HG03159 (cell line): ENCODE data around the gene PSMB4.
"Not testable (repeated sequence)": the region's sequence is repeated elsewhere in the genome, so short reads cannot be mapped to it uniquely, and the experiment has no call there.

ENCODE experiments used
- ATAC-seq: cut with Tn5 transposase; IDR thresholded peaks from one replicate; pipeline ENCODE4 v1.9.1; 2021; ENCODE audit warnings: mild to moderate bottlenecking, moderate library complexity; ENCODE audit not compliant: unreplicated experiment

The PSMB4 gene

DNA sequence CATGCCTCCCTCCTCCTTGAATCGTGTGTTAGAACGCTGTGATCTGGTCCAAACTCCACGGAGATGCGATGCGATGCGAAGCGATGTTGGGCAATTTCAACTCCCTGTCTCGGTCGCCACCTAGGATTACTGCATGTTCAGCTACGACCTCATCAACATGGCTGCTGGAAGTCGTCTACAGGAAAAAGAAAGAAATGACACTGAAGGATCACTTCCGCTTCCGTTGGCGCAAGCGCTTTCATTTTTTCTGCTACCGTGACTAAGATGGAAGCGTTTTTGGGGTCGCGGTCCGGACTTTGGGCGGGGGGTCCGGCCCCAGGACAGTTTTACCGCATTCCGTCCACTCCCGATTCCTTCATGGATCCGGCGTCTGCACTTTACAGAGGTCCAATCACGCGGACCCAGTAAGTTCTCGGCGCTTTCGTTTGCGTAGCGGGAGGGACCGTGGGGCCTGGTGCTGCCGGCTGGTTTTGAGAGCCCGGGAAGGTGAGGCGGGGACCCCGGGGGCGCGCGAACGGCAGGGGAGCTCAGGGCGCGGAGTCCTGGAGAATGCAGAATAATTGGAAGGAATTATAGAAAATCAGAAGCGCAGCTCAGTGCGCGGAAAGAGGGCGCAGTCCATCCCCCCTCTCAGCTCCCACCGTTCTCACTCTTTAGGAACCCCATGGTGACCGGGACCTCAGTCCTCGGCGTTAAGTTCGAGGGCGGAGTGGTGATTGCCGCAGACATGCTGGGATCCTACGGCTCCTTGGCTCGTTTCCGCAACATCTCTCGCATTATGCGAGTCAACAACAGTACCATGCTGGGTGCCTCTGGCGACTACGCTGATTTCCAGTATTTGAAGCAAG is at the start of gene PSMB4:
PSMB4 (plus strand) TSS at position 250 of the 848 bp plus-strand sequence; CDS start at position 265, 15 bp downstream.
- ATAC-seq: peak; percentile 69

- ATAC-seq: not testable (repeated sequence)
Measured at GRCh38 chr1:151350323-151350722, 49.0 kb upstream of the PSMB4 start.

- ATAC-seq: no peak
Measured at GRCh38 chr1:151352021-151352718, 47.2 kb upstream of the PSMB4 start.

- ATAC-seq: no peak
Measured at GRCh38 chr1:151356696-151357095, 42.7 kb upstream of the PSMB4 start.

- ATAC-seq: no peak
Measured at GRCh38 chr1:151361883-151362282, 37.5 kb upstream of the PSMB4 start.

DNA sequence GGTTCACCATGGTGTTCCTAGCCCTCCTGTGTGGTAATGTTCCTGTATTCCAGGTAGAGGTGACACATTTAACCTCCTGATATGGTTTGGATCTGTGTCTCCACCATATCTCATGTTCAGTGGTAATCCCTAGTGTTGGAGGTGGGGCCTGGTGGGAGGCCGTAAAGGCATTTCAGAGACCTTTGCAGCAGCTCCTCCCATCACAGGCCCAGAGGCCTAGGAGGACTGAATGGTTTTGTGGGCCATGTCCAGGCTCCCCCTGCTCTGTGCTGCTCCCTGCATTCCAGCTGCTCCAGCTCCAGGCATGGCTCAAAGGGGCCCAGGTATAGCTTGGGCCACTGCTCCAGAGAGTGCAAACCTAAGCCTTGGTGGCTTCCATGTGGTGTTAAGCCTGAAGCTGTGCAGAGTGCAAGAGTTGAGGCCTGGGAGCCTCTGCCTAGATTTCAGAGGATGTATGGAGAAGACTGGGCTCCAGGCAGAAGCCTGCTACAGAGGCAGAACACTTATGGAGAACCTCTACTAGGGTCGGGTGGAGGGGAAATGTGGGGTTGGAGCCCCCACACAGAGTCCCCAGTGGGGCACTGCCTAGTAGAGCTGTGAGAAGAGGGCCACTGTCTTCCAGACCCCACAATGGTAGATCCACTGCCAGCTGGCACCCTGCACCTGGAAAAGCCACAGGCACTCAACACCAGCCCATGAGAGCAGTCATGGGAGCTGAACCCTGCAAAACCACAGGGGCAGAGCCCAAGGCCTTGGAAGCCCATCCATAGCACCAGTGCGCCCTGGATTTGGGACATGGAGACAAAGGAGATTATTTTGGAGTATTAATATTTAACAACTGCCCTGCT is 36.8 kb upstream of the PSMB4 start:
- no peak for ATAC-seq

- ATAC-seq: no peak
Measured at GRCh38 chr1:151364996-151365395, 34.4 kb upstream of the PSMB4 start.

DNA sequence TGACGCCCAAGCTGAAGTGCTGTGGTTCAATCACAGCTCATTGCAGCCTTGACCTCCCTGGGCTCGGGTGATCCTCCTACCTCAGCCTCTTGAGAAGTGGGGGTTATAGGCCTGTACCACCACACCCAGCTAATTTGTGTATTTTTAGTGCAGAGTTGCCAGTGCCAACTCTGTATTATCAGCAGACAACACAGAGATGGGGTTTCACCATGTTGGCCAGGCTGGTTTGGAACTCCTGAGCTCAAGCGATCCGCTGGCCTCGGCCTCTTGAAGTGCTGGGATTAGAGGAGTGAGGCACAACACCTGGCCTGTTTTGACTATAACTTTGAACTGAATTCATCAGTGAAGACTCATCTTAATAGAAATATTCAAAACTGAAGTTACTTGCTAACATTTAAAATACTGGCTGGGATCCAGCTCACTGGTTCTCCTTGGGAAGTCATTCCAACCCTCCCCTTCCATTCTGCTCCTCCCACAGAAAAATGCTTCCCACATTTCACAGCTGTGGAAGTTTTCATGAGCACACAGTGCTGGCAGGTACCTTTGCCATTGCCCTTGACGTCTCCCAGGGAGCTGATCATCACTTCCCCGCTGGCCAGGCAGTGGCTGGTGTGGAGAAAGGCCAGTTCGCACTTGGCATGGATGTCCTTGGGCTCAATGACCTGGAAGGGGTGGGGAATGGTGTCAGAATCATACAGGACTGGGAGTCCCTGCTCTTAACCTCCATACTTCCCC is 31.5 kb upstream of the PSMB4 start:
- no peak for ATAC-seq

DNA sequence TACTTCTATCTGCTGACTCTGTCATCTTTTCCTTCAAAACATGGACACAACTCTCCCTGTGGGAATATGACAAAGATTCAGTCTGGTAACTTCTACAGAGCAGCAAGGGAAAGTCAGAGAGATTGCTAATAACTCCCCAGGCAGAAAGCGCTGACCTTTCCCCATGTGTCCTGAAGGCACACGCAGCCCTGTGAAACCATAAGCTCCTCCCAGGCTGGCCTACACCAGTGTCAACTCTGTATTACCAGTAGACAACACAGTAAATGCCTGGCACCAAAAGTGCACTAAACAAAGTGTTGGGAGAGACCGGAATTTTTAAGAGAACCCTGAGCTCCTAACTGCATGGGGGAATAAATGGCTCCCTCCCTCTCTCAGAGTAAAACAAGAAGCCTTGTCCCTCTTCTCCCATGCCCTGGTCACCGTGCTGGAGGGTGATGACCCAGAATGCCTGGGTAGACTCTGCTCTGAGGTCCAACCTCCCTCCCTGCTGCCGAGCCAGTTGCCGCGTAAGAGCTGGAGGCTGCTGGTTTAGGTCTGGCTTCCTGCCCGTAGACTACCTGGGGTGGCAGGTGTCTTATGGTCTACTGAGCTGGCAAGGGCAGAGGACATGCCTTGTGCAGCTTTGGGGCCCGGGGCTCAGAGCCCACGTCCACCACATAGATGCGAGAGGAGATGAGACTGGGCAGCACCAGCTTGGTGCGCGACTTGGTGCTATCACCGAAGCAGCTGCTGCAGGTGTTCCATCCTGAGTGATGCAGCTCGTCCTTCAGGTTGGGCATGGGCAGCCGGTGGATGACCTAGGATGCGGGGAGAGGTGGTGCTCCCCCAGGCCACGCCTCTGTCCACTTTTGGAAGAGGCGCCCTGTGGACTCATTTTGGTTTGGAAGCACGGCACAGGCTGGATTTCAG is 30.7 kb upstream of the PSMB4 start:
- no peak for ATAC-seq

- no peak for ATAC-seq
Measured at GRCh38 chr1:151369302-151369610, 30.1 kb upstream of the PSMB4 start.

DNA sequence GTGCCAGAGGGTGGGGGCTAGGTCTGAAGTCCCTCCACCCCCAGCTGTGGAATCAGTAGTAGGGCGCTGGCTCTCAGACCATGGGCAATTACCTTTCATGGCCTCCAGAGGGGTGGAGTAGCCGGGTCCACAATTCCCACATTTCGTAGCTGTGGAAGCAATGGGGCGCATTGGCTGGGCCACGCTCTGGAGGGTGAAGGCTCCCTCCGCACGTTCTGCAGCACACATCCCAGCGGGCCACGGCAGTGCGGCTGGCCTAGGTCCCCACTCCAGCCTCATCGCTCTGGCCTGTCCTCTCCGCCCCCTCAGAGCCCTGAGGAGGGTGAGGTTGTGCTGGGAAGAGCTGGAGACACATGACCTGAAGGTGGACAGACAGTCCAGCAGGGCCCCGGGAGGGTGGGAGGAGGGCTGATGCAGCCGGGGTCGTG is 29.7 kb upstream of the PSMB4 start:
- ATAC-seq: no peak

- no peak for ATAC-seq
Measured at GRCh38 chr1:151370211-151370911, 29.0 kb upstream of the PSMB4 start.

- no peak for ATAC-seq
Measured at GRCh38 chr1:151371370-151372057, 27.9 kb upstream of the PSMB4 start.

DNA sequence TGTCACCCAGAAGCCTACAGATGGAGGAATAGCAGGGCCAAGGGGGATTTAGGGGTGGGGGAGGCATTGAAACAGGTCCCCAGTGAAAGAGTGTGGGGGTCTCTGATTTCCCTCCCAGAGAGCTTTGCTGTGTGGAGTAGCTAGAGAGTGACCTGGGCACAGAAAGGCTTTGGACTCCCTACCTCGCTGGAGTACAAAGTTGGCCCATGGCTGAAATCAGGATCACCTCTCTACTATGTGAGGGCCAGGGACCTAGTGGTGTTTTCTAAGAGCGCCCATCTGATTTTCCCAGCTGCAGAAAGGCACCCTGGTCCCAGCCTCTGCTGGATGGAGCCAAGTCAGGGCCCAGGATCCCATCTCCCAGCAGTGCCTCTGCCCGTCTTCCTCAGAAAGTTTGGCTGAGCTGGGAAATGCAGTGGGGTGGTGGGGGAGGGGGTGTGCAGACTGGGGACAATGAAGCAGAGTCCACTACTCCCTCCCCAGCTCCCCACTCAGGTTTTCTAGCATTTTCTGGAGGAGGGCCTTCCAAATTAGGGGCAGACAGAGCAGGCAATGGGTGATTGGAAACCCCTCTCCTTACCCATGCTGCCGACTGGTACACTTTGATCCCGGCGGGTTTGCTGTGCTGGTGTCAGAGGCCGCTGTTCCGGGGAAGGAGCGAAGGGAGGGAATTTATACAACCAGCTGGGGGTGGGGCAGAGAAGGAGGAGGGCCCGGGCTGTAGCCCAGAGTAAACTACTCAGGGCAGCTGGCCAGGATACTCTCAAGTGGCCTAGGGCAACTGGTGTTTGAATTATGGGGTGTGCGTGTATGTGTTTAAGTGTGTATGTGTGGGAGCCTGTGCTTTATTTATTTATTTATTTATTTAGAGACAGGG is 27.1 kb upstream of the PSMB4 start, which contains the start of gene SELENBP1:
SELENBP1 (minus strand) TSS at position 648 of the 877 bp plus-strand sequence; CDS start at position 584, 64 bp downstream.
- ATAC-seq: no peak

DNA sequence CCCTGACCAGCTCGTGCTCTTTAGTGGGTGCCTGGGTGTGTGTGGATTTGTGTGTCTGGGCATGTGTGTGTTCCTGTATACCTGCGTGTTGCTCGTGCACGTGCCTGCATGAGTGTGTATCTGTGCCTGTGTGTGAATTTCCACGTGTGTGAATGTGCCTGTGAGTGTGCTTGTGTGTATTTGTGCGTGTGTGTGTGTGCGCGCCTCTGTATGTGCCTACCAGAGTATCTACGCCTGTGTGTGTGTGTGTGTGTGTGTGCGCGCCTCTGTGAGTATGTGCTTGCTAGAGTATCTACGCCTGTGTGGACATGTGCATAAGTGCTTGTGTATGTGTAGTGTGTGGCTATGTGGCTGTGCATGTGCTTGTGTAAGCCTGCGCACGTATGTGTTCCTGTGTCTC is 26.2 kb upstream of the PSMB4 start:
- ATAC-seq: no peak

GRCh38 chr1:151377150-151377884 is 22.1 kb upstream of the PSMB4 start:
- ATAC-seq: no peak

DNA sequence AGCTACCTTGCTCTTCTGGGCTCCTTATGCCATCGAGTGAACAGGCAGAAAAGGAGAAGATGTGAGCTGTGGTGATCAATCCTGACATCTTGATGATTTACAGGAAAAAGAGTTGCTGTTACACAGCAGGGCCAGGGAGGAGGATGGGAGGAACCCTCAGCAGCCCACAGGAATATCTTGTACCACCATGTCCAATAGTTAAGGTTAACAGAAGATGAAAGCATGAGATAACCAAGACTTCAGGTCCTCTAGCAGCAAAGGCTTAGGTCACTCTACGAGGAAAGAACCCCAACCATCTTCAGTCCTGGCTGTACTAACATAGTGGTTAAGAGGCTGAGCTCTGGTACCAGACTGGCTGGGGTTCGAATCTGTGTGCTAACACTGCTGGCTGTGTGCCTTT is 14.8 kb upstream of the PSMB4 start:
- no peak for ATAC-seq
